Measurements from ENCODE around the gene TBPL2.
"Not testable (repeated sequence)": the region's sequence is repeated elsewhere in the genome, so short reads cannot be mapped to it uniquely, and the experiment has no call there.

Gene TBPL2

DNA sequence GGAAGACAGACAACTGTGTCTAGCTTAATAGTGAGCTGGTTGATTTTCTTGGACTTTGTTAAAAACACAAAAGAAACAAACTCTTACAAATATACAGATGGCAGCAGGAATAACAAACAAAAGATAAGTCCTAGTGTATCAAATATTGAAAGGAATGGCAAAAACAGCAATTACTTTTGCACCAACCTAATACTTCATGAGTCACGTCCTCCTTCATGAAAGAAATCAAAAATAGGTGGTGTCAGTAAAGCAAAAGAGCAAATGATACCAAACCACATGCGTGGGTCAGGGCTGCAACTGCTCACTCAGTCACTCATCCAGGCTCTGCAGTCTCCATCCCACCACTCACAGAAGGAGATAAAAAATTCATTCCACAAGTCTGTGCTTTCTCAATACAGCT lies 40.6 kb downstream of the TBPL2 start:
- no peak for DNase-seq

DNA sequence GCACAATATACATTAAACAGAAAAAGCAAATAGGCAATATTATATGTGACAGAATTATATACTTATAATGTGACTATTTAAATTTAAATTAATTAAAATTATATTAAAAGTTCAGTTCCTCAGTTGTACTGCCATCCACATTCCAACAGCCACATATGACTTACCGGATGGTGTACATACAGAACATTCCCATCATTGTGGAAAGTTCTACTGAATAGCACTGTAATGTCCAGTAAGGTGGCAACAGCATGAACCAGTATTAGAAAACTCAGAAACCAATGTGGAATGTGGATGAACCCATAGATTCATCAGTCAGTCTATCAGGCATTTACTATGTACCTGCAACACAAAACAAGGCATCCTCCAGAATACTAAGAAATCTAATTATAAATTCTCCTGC lies 41.2 kb downstream of the TBPL2 start:
- no peak for DNase-seq

DNA sequence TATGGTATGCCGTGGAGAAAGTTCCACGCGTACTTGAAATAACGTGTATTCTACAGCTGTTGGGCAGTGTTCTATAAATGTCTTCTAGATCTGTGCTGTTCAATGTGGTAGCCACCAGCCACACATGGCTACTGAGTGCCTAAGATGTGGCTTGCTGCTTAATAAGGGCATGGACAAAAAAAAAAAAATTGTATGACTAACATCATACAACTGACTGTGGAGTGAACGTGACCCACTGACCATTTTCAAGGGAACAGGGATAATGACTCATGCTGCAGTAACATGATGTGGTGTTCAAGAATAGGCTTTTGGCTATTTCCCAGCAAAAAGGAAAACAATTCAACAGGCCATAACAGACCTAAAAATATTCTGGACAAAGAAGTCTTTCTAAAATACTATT lies 41.7 kb downstream of the TBPL2 start:
- no peak for DNase-seq

DNA sequence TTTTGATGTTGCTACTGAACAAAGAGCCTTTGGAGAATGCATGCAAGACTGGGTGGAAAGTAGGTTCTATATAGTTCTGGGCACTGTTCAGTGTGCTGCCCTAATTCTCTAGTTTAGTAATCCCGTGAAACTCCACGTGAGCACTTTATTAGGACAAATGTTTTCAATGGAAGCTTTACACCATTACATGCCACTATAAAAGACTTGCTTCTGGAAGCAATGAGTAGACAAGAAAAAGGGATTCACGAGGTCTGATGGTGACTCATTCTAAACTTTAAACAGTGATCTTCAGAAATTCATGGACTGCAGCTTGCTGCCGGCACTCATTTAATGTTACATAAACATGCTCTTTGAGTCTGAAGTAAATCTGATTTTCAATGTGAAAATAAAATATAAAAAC lies 51.1 kb downstream of the TBPL2 start:
- DNase-seq: no peak

DNA sequence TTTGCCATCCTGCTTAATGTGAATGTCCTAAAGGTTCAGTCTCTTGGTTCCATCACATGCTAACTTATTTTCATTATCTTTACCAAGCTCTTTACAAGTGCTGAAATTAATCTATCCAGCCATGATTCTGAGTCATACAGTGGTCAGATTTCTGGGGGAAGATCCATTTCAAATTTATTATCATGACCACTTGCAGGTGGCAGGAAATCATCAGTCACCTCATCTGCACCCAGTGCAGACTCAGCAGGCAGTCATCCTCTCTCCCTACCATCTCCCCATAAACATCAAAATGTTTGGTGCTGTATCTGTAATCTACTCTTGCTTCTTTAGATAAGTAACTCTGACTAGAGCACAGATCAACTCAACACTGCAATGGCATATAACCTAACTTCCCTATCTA lies 52.3 kb downstream of the TBPL2 start:
- no peak for DNase-seq

DNA sequence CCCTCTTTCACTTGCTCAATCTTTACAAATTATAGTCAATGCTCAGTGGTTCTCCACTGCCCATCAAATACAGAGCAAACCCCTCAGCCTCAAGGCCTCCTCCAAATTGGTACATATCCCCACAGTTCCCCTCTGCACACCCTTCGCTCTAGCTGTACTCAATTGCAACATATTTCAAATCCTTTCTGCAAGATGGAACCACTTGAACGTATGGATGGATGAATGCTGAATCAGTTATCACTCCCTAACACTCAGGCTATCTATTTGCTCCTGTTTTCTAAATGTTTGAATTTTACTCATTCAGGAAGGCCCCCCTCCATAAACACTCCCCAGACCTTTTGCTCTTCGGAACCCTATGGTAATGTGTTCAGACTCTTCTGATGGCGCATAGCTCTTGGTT lies 53.3 kb downstream of the TBPL2 start:
- DNase-seq: no peak

DNA sequence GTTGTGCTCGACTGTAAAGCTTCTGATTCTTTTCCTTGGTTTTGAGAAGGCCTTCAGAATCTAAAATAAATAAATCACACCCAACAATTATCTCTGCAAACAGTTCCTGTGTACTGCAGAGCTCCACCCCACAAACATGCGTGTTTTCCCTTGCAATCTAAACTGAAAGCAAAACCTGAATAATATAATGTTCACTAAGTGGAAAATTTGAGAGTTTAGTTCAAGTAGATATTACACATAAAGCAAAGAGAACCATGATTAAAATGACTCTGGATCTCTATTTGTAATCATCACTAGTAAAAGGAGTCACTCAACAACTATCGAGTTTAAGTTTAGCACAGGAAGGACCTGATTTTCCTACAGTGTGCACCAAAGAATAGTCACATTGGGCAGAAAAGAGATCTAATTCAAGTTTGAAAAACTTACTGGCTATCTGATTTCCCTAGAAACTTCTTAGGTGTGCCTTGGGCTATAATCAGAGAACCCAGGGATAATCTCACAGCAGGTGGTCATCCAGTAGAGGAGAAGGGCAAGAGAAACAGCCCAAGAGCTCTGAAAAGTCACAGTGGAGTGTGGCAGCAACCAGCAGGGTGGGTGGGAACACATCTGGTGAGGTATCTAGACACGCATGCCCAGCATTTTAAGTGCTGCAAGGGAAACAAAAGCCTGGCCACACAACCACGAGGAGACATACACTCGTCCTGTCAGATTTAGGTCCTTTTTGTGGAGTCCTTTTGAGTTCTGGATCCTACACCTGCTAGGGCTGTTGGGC lies 54.2 kb downstream of the TBPL2 start:
- no peak for DNase-seq

DNA sequence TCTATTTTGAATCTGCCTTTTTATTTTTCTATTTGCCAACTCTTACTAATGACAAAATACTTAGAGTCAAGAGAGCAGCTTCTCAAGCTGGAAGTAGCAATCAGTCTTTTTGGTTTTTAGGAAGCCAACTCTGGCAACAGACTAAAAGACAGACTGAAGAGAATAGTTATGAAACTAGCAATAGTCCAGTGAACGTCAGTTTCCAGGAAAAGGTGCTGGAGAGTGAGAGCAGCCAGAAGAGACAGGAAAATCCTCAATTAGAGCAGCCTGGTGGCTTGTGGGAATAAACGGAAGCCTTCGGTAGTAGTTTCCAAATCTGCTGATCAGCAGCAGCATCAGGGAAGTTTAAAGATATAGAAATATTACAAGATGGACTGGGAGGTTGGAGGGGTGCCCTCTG lies 55.9 kb downstream of the TBPL2 start:
- no peak for DNase-seq

DNA sequence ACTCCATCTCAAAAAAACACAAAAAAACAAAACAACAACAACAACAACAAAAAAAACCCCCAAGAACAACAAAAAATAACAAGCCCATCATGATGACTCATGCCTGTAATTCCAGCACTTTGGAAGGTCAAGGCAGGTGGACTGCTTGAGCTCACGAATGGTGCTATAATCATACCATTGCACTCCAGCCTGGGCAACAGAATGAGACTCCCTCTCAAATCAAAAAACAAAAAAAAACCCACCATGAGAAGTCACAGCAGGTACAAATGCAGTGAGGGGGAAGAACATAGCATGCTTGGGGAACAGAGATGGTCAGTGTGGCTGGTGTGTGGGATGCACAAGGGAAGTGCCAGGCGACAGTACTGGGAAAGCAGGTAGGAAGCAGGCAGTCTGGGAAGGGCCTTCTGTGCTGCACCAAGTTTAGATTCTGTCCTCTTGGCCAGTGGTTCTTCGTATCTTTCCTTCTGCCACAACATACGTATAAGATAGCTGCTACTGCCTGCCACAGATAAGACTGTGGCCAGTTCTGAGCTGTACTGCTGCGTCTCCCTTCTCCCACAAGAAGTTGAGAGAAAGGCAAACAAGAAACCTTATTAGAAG lies 56.8 kb downstream of the TBPL2 start:
- DNase-seq: no peak

DNA sequence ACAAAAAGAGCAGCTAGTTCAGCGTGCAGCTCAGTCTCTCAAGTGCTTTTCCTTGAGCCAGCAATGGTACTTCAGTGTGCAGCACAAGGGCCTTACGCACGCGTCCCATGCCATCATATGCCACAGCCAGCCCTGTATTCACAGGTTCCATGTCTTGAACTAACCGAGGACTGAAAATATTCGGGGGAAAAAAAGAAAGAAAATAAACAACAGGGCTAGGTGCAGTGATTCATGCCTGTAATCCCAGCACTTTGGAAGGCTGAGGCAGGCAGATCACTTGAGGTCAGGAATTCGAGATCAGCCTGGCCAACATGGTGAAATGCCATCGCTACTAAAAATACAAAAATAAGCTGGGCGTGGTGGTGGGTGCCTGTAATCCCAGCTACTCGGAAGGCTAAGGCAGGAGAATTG lies 57.4 kb downstream of the TBPL2 start:
- DNase-seq: not testable (repeated sequence)

DNA sequence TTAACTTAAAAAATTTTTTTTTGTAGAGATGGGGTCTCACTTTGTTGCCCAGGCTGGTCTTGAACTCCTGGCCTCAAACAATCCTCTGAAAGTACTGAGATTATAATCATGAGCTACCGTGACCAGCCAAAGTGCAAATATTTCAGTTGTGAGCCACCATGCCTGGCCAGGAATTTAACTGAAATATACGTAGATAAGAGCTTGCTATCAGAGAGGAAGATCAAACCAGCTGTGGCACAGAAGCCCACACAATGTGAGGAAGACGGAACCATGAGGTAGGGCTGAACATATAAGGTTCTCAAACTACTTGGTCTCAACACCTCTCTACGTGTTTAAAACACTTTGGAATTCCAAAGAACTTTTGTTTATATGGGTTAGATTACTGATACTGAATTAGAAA lies 57.9 kb downstream of the TBPL2 start:
- DNase-seq: no peak

DNA sequence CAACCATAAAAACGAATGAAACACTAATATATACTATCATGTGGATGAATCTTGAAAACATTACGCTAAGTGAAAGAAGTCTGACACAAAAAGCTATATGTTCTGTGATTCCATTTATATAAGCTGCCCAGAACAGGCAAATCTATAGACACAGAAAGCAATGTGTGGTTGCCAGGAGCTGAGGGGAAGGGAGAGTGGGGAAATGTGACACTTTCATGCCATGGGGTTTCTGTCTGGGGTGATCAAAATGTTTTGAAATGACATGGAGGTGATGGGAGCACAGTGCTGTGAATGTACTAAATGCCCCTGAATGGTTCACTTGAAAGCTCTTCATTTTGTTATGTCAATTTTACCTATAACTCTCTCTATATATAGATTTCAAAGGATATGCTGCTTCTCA lies 58.9 kb downstream of the TBPL2 start:
- no peak for DNase-seq

DNA sequence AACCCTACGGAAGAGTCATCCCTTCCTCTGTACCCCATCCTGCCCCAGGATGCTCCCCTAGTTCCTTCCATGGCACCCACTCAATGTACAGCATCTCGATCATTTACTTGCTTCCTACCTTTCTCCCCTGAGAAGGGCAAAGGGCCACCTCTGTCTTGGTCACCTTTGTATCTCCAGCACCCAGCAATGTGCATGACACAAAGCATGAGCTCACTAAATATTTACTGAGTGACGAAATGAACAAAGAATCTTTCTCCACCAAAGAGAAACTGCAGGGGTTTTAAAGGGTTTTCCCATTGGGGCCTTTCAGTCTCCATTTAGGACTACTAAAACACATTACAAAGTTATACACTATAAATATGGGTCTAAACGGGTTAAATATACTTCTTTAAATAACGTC lies 59.4 kb downstream of the TBPL2 start:
- DNase-seq: no peak

DNA sequence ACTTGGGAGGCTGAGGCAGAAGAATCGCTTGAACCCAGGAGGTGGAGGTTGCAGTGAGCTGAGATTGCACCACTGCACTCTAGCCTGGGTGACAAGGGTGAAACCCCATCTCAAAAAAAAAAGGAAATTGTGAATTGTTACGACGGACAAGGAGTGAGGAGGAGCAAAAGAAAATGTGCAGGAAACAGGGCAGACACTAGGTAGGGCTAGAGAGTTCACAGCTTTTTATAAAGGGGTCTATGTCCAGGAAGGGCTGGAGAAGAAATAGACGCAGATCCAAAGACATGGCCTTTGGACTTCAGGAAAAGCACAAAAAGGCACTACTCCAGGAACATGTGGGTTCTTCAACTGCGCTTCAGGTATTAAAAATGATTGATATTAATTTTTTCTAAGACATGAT lies 63.2 kb downstream of the TBPL2 start:
- DNase-seq: no peak

DNA sequence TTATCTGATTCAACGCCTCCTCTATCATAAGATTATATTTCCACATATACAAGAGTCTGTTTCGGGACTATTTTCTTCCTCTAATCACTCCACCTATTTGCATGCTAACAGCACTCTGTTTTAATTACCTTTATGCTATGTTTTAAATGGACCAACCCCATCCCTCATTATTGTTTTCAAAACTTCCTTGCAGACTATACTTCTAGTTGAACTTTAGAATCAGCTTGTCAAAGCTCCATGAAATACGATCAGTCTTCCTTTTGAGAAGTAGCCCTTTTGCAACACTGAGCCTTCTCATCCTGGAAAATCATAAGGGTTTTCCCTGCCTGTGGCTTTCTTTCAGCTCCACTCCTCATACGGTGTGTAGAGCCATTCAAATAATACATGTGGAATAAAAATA lies 65.6 kb downstream of the TBPL2 start:
- DNase-seq: no peak

DNA sequence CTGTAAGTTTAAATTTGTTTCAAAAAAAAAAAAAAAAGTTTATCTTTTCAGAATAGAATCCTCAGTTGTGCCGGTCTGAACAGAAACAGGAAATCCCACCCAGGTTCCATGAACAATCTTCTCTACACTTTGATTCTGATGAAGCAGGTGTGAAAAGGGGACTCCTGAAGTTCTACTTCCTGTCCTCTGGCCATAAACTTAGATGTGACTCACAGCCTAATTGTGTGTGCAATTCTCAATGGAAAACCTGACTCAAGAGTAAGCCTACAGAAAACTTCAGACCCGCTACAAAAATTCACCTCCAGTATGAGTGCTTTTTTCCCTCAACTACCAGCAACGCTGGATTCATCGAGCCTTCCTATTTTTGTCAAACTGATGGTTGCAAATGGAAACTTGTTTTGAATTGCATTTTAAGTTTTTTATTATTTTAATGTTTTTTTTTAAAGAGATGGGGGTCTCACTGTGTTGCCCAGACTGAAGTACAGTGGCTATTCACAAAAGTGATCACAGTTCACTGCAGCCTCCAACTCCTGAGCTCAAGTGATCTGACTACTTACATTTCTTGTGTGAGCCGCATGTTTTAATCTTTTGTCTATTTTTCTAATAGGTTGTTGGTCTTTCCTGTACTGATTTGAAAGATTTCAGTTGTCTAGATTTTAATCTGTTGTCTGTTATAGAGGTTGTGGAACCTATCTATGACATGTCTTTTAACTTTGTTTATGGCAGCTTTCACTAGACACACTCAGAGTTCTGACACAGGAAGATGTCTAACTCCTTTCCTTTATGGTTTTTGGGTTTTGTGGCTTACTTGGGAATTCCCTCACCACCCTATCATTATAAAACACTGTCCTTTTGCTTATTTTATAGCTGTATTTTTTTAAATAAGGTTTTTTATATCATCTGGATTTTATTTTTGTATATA lies 66.4 kb downstream of the TBPL2 start:
- DNase-seq: no peak

DNA sequence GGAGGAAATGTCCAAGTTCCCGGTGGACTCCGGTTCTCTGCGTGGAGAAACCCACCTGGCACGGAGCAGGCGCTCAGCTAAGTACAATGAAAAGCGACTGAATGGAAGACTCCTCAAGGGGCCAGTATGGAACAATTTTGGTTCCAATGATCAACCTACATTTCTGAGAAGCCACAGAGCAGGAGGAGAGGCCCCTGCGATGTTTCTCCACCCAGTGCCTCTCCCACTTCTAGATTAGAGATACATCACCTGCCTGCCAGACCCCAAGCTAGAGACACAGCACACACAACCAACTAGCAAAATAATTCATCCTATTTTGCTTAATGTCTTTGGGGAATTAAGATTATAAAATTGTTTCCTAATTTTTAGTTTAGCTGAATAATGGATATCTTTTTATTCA lies 67.6 kb downstream of the TBPL2 start:
- no peak for DNase-seq

DNA sequence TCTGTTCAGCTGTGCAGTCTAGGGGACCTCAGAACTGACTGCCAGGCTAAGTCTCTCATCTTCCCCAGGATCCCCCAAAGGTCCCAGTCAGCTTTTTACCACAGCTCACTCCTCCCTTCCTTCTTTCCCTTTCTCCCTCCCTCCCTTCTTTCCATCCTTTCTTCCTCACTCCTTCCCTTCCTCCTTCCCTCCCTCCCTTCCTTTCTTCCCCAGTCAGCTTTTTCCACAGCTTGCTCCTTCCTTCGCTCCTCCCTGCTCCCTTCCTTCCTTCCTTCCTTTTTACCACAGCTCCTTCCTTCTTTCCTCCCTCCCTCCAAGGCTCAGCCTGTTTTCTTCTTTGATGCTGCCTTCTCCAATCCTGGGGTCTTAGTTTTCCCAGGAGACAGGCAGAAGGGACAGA lies 68.0 kb downstream of the TBPL2 start:
- no peak for DNase-seq

DNA sequence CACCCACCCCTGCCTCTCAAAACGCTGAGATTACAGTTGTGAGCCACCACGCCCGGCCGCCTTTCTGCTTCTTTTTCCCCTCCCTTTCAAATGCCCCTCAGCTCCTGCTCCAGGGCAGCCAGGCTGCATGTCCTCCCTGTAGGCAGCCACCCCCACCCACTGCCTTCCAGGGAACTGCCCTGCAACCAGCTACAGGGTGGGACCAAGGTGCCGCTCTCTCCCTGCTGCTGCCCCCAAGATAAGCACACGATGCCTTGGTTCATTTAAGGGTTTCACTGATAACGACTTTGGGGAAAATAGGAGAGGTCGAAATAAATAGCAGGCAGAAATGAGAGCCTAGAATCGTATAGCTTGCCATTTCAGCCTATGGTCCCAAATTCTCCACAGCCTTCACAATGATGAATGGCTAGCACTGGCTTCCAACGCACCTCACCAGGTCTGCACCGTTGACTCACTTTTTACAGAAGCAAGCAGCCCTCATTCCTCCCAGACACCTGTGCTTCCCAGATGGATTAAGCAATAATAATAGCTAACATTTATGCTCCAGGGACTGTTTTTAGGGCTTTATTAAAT lies 69.4 kb downstream of the TBPL2 start:
- no peak for DNase-seq

DNA sequence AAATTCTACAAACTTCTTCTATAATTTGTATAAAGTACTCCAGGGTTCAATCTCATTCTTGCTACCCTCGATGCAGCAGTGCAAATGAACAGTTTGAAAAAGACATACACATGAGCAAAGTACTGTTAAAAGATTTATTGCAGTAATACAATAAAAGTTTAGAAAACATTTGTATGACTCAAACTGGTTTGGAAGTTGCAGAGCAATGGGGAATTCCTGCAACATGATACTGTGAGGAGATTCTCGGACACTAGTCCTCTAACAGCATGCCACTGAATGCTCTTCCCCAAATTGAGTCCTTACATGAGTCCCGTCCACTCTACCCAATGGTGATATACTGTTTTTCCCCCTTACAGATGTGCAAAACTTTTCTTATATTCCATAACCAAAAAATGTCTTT lies 74.1 kb downstream of the TBPL2 start:
- no peak for DNase-seq

All from NCI-H2107 (cell line).